Upper lobe of right lung (tissue), 1 donor: ENCODE measurements around the gene NONO. TPM values are rescaled to one million over a fixed set of nuclear protein-coding genes. Genes with fewer than 3 reads are reported as not detected.
"Not testable (repeated sequence)": the region's sequence is repeated elsewhere in the genome, so short reads cannot be mapped to it uniquely, and the experiment has no call there.

ENCODE experiments used
- ATAC-seq: fragments of 200-7000 bp; cut with Tn5 transposase; one replicate; pipeline ENCODE4 v1.9.1; 2020; ENCODE audit warnings: mild to moderate bottlenecking, moderate library complexity
- DNase-seq: peaks from one replicate; pipeline ENCODE4 v3.0.0-alpha.2; 2020
- H3K27ac ChIP-seq: fragments of 200-600 bp; one replicate; pipeline ENCODE4 v1.8.0; 2022
- H3K27me3 ChIP-seq: fragments of 200-600 bp; one replicate; pipeline ENCODE4 v1.8.0; 2022; ENCODE audit warnings: mild to moderate bottlenecking
- H3K36me3 ChIP-seq: fragments of 200-600 bp; one replicate; pipeline ENCODE4 v1.8.0; 2022
- H3K4me1 ChIP-seq: fragments of 200-600 bp; one replicate; pipeline ENCODE4 v1.8.0; 2022
- H3K4me3 ChIP-seq: fragments of 200-600 bp; one replicate; pipeline ENCODE4 v1.8.0; 2022; ENCODE audit warnings: mild to moderate bottlenecking
- H3K9me3 ChIP-seq: fragments of 200-600 bp; one replicate; pipeline ENCODE4 v1.8.0; 2022
- intact Hi-C: fragments of 100-400 bp; cut with DNase I; formaldehyde crosslinking; loops from one replicate; pipeline ENCODE4 v1.11.0; 2022
- total RNA-seq: library from RNA; stranded (reverse); fragmentation: NEBNext Ultra II Directional; extraction: Animal tissue kit (Norgen Biotek cat#: 25700); gene quantifications from one replicate; pipeline ENCODE4 v1.2.1, GENCODE V29; 2021
- TF ChIP-seq, protein P1 (sequence below): fragments of 200-600 bp; IDR thresholded peaks from one replicate; pipeline ENCODE4 v1.8.0; 2022; ENCODE audit warnings: antibody characterized with exemption
- donor health status: DM: no; HTN: yes; CAD: no; lungs with severe emphysema.

NONO gene
- total RNA-seq, 1 donor from 2014 or later: 208 TPM

DNA sequence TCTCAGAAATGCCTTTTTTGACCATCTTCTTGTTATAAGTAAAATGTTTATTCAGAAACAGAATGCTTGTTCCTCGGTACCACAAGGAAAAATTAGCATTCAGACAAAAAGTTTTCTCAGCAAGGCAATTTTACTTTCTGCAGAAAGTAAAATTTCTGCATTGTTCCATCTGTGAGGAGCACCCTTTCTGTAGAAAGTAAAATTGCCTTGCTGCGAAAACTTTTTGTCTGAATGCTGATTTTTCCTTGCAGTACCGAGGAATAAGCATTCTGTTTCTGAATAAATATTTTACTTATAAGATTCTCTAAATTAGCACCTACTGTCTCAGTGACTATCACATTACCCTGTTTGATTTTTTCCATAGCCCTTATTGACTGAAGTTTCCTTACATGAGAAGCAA is 43.0 kb downstream of the NONO start:
- intact Hi-C loops: no loop called here
- TF ChIP-seq, protein P1, sequence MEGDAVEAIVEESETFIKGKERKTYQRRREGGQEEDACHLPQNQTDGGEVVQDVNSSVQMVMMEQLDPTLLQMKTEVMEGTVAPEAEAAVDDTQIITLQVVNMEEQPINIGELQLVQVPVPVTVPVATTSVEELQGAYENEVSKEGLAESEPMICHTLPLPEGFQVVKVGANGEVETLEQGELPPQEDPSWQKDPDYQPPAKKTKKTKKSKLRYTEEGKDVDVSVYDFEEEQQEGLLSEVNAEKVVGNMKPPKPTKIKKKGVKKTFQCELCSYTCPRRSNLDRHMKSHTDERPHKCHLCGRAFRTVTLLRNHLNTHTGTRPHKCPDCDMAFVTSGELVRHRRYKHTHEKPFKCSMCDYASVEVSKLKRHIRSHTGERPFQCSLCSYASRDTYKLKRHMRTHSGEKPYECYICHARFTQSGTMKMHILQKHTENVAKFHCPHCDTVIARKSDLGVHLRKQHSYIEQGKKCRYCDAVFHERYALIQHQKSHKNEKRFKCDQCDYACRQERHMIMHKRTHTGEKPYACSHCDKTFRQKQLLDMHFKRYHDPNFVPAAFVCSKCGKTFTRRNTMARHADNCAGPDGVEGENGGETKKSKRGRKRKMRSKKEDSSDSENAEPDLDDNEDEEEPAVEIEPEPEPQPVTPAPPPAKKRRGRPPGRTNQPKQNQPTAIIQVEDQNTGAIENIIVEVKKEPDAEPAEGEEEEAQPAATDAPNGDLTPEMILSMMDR: no peak
- no peak overlapping the region for H3K4me3 ChIP-seq
- H3K36me3 ChIP-seq: no peaks in the 10 kb centered on the region
- ATAC-seq (no peak), DNase-seq (no peak)
- H3K27ac ChIP-seq: no peak overlapping the region
- H3K9me3 ChIP-seq: no peaks in the 10 kb centered on the region
- no peaks in the 10 kb centered on the region for H3K27me3 ChIP-seq
- no peaks in the 10 kb centered on the region for H3K4me1 ChIP-seq

DNA sequence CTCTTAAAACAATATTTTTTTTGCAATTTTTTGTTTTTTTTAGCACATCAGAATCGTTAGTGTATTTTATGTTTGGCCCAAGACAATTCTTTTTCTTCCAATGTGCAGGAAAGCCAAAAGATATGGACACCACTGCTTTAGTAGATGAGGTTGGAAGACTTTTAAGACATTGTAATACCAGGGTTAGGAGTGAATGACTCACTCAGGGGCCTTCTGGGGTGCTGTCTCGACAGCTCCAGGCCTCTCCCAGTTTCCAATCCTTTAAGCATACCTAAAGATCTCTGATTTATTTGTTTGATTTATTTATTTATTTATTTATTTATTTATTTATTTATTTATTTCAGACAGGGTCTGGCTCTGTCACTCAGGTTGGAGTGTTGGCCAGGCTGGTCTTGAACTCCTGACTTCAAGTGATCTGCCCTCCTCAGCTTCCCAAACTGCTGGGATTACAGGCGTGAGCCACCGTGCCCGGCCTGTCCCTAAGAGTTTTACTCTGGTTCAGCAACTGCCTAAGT is 65.8 kb downstream of the NONO start:
- H3K36me3 ChIP-seq, H3K4me3 ChIP-seq, ATAC-seq, H3K27ac ChIP-seq, H3K4me1 ChIP-seq, H3K9me3 ChIP-seq, intact Hi-C loops, H3K27me3 ChIP-seq, DNase-seq: not testable (repeated sequence)

DNA sequence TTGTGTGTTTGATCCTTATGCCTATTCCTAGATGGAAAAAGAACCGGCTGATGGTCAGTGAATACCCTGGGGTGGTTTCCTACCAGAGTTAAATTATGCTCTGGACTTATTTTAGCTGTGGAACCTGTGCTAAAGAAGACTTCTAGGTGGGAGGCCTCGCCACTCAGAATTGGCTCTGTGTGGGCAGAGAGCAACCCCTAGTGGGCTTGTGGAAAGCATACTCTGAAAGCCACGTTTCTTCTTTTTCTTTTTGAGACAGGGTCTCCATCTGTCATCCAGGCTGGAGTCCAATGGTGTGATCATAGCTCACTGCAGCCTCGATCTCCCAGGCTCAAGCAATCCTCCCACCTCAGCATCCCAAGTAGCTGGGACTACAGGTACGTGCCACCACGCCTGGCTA is 66.4 kb downstream of the NONO start:
- ATAC-seq, intact Hi-C loops, H3K4me1 ChIP-seq: not testable (repeated sequence)

More for the DNA sequence above, 66.4 kb downstream of the NONO start:
- H3K9me3 ChIP-seq, H3K4me3 ChIP-seq, H3K27ac ChIP-seq, H3K27me3 ChIP-seq, DNase-seq, H3K36me3 ChIP-seq: not testable (repeated sequence)

Other genes starting within 250 kb of the NONO start
- gene SNX12, start 215.3 kb upstream of the NONO start, total RNA-seq: 53.6 TPM
- 31.6 TPM for gene FOXO4, start 187.8 kb upstream of the NONO start, total RNA-seq
- not detected for gene CXorf65, start 176.9 kb upstream of the NONO start, total RNA-seq
- 20.8 TPM for gene IL2RG, start 172.1 kb upstream of the NONO start, total RNA-seq
- gene MED12, start 165.0 kb upstream of the NONO start, total RNA-seq: 48.5 TPM
- 0.69 TPM for gene NLGN3, start 138.8 kb upstream of the NONO start, total RNA-seq
- 5.4 TPM for gene GJB1, start 60.4 kb upstream of the NONO start, total RNA-seq
- gene ZMYM3, start 29.5 kb upstream of the NONO start, total RNA-seq: 24.9 TPM
- 0.38 TPM for gene ITGB1BP2, start 18.1 kb downstream of the NONO start, total RNA-seq
- gene TAF1, start 82.7 kb downstream of the NONO start, total RNA-seq: 35.0 TPM
- 129 TPM for gene OGT, start 249.5 kb downstream of the NONO start, total RNA-seq